IMR-90 (cell line): ENCODE results near the gene SERHL2.

Source experiments
- FOS ChIP-seq: fragments of 150-350 bp; IDR thresholded peaks from 2 replicates; pipeline ENCODE4 v1.6.1; 2016; ENCODE audit warnings: low read depth, low read length
- MAFK ChIP-seq: IDR thresholded peaks from 2 replicates; pipeline ENCODE4 v1.6.1; 2012; ENCODE audit warnings: low read depth, low read length, improper control_type of control experiment
- MAZ ChIP-seq: IDR thresholded peaks from 2 replicates; pipeline ENCODE4 v1.6.1; 2012; ENCODE audit warnings: low read depth, mild to moderate bottlenecking, low read length, improper control_type of control experiment, moderate library complexity, borderline replicate concordance
- MXI1 ChIP-seq: IDR thresholded peaks from 2 replicates; pipeline ENCODE4 v1.6.1; 2012; ENCODE audit warnings: low read depth, mild to moderate bottlenecking, low read length, moderate library complexity, borderline replicate concordance
- POLR2A ChIP-seq: IDR thresholded peaks from 2 replicates; pipeline ENCODE4 v1.6.1; 2012; ENCODE audit warnings: mild to moderate bottlenecking, low read depth, low read length
- RFX5 ChIP-seq: IDR thresholded peaks from 2 replicates; pipeline ENCODE4 v1.8.0; 2012; ENCODE audit warnings: low read depth, mild to moderate bottlenecking, low read length, moderate library complexity
- SMC3 ChIP-seq: fragments of 150-350 bp; IDR thresholded peaks from 2 replicates; pipeline ENCODE4 v1.6.1; 2016; ENCODE audit warnings: low read depth, mild to moderate bottlenecking, antibody characterized with exemption, low read length, moderate library complexity
- TF ChIP-seq, protein P1 (sequence below): conservative IDR thresholded peaks from 2 replicates; pipeline ENCODE4 v1.5.1; 2012; ENCODE audit warnings: mild to moderate bottlenecking, low read depth, low read length, improper control_type of control experiment
- TF ChIP-seq, protein P2 (sequence below): fragments of 150-350 bp; IDR thresholded peaks from 2 replicates; pipeline ENCODE4 v1.6.1; 2016; ENCODE audit warnings: low read depth, mild to moderate bottlenecking, low read length, moderate library complexity, borderline replicate concordance

DNA sequence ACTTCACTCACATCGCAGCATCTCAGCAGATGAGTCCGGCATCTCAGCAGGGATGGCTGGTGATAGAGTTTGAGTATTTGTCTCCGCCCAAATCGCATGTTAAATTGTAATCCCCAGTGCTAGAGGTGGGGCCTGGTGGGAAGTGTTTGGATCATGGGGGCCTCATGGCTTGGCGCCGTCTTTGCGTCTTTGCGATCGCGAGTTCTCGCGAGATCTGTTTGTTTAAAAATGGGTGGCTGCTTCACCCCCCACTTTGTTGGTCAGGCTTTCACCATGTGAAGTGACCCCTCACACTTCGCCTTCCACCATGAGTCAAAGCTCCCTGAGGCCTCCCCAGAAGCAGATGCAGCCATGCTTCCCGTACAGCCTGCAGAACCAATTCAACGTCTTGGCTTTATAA is 31.2 kb upstream of the SERHL2 start:
- TF ChIP-seq FOS: no peak
- TF ChIP-seq, protein P1, sequence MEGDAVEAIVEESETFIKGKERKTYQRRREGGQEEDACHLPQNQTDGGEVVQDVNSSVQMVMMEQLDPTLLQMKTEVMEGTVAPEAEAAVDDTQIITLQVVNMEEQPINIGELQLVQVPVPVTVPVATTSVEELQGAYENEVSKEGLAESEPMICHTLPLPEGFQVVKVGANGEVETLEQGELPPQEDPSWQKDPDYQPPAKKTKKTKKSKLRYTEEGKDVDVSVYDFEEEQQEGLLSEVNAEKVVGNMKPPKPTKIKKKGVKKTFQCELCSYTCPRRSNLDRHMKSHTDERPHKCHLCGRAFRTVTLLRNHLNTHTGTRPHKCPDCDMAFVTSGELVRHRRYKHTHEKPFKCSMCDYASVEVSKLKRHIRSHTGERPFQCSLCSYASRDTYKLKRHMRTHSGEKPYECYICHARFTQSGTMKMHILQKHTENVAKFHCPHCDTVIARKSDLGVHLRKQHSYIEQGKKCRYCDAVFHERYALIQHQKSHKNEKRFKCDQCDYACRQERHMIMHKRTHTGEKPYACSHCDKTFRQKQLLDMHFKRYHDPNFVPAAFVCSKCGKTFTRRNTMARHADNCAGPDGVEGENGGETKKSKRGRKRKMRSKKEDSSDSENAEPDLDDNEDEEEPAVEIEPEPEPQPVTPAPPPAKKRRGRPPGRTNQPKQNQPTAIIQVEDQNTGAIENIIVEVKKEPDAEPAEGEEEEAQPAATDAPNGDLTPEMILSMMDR: no peak
- no peak for TF ChIP-seq POLR2A
- no peak for TF ChIP-seq MXI1
- no peak for TF ChIP-seq MAFK
- TF ChIP-seq RFX5: no peak
- TF ChIP-seq MAZ: no peak
- TF ChIP-seq SMC3: no peak
- TF ChIP-seq, protein P2, sequence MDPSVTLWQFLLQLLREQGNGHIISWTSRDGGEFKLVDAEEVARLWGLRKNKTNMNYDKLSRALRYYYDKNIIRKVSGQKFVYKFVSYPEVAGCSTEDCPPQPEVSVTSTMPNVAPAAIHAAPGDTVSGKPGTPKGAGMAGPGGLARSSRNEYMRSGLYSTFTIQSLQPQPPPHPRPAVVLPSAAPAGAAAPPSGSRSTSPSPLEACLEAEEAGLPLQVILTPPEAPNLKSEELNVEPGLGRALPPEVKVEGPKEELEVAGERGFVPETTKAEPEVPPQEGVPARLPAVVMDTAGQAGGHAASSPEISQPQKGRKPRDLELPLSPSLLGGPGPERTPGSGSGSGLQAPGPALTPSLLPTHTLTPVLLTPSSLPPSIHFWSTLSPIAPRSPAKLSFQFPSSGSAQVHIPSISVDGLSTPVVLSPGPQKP: no peak
